GM23338 (cell line): Measurements from ENCODE around the gene HDAC3. TPM values are rescaled to one million over a fixed set of nuclear protein-coding genes. Genes with fewer than 3 reads are reported as not detected.

Experiments
- ATAC-seq: fragments of 200-7000 bp; cut with Tn5 transposase; 3 replicates; pipeline ENCODE4 v1.9.1; 2020
- DNase-seq: peaks from one replicate; pipeline ENCODE4 v3.0.0-alpha.2; 2015; ENCODE audit warnings: low spot score
- H2AFZ ChIP-seq: fragments of 200-600 bp; sonication (generic); 2 replicates; pipeline ENCODE4 v1.8.0; 2016; ENCODE audit warnings: antibody characterized with exemption, mild to moderate bottlenecking, moderate library complexity
- H3F3A ChIP-seq: fragments of 200-600 bp; sonication (generic); replicated peaks from 2 replicates; pipeline ENCODE4 v1.8.0; 2017; ENCODE audit warnings: antibody characterized with exemption, mixed run types, low read depth
- H3K27ac ChIP-seq: fragments of 200-600 bp; sonication (generic); 2 replicates; pipeline ENCODE4 v1.6.1; 2016; ENCODE audit warnings: low read depth
- H3K27me3 ChIP-seq: fragments of 200-600 bp; sonication (generic); 2 replicates; pipeline ENCODE4 v1.8.0; 2016; ENCODE audit warnings: mild to moderate bottlenecking, mixed run types, moderate library complexity; ENCODE audit not compliant: insufficient read depth
- H3K36me3 ChIP-seq: fragments of 200-600 bp; sonication (generic); 2 replicates; pipeline ENCODE4 v1.8.0; 2016; ENCODE audit warnings: mild to moderate bottlenecking; ENCODE audit not compliant: insufficient read depth
- H3K4me1 ChIP-seq: fragments of 200-600 bp; sonication (generic); 2 replicates; pipeline ENCODE4 v1.8.0; 2016; ENCODE audit warnings: mild to moderate bottlenecking, moderate library complexity; ENCODE audit not compliant: insufficient read depth
- H3K4me2 ChIP-seq: fragments of 200-600 bp; sonication (generic); 2 replicates; pipeline ENCODE4 v1.7.1; 2017; ENCODE audit warnings: mixed run types
- H3K4me3 ChIP-seq: fragments of 200-600 bp; sonication (generic); 2 replicates; pipeline ENCODE4 v1.6.1; 2016; ENCODE audit warnings: mixed run types
- H3K79me2 ChIP-seq: fragments of 200-600 bp; sonication (generic); replicated peaks from 2 replicates; pipeline ENCODE4 v1.8.0; 2017; ENCODE audit warnings: mild to moderate bottlenecking; ENCODE audit not compliant: insufficient read depth
- H3K9me2 ChIP-seq: fragments of 200-600 bp; sonication (generic); 2 replicates; pipeline ENCODE4 v1.8.0; 2017; ENCODE audit not compliant: insufficient read depth
- H4K20me1 ChIP-seq: fragments of 200-600 bp; sonication (generic); replicated peaks from 2 replicates; pipeline ENCODE4 v1.8.0; 2017; ENCODE audit warnings: mild to moderate bottlenecking; ENCODE audit not compliant: insufficient read depth
- H3K27ac Mint-ChIP-seq: 2 replicates; pipeline ENCODE4 v1.8.0; 2020; ENCODE audit warnings: inconsistent platforms, mild to moderate bottlenecking, moderate library complexity, mixed read lengths
- H3K27me3 Mint-ChIP-seq: 3 replicates; pipeline ENCODE4 v1.8.0; 2022; ENCODE audit warnings: low read depth, mild to moderate bottlenecking, moderate library complexity, mixed read lengths, inconsistent platforms; ENCODE audit not compliant: insufficient read depth, poor library complexity
- H3K36me3 Mint-ChIP-seq: 3 replicates; pipeline ENCODE4 v1.8.0; 2021; ENCODE audit warnings: low read depth, mild to moderate bottlenecking, inconsistent platforms, moderate library complexity, mixed read lengths
- H3K4me1 Mint-ChIP-seq: 3 replicates; pipeline ENCODE4 v1.8.0; 2020; ENCODE audit warnings: mild to moderate bottlenecking, inconsistent platforms, mixed read lengths
- H3K4me3 Mint-ChIP-seq: 3 replicates; pipeline ENCODE4 v1.8.0; 2021; ENCODE audit warnings: moderate library complexity, mild to moderate bottlenecking, inconsistent platforms, mixed read lengths
- H3K9me3 Mint-ChIP-seq: 3 replicates; pipeline ENCODE4 v1.8.0; 2020; ENCODE audit warnings: moderate library complexity, mild to moderate bottlenecking, inconsistent platforms, mixed read lengths
- CTCF ChIP-seq, 2 experiments: fragments of 200-600 bp in 1 of 2; sonication (generic) in 1 of 2; conservative IDR thresholded peaks; 2 replicates each; pipeline versions ENCODE4 v1.5.1 to v1.6.1; 2016 to 2017; ENCODE audit warnings: antibody characterized with exemption in 2 of 2, low read depth in 2 of 2, mild to moderate bottlenecking in 2 of 2, moderate library complexity in 1 of 2
- ETS1 ChIP-seq: IDR thresholded peaks from 2 replicates; pipeline ENCODE4 v1.6.1; 2016; ENCODE audit warnings: antibody characterized with exemption
- EZH2phosphoT487 ChIP-seq: fragments of 200-600 bp; sonication (generic); IDR thresholded peaks from one replicate; pipeline ENCODE4 v1.8.1; 2018; ENCODE audit warnings: antibody characterized with exemption; ENCODE audit not compliant: unreplicated experiment
- JUNB ChIP-seq: IDR thresholded peaks from one replicate; pipeline ENCODE4 v1.6.1; 2016; ENCODE audit warnings: antibody characterized with exemption; ENCODE audit not compliant: unreplicated experiment
- NANOG ChIP-seq: IDR thresholded peaks from 2 replicates; pipeline ENCODE4 v1.6.1; 2016; ENCODE audit warnings: antibody characterized with exemption, borderline replicate concordance
- POLR2AphosphoS5 ChIP-seq: IDR thresholded peaks from 2 replicates; pipeline ENCODE4 v1.6.1; 2016; ENCODE audit warnings: antibody characterized with exemption, low read depth
- REST ChIP-seq: IDR thresholded peaks from one replicate; pipeline ENCODE4 v1.6.1; 2018; ENCODE audit warnings: antibody characterized with exemption; ENCODE audit not compliant: unreplicated experiment
- ZNF114 ChIP-seq: fragments of 250-450 bp; sonication (Bioruptor Pico); IDR thresholded peaks from 2 replicates; pipeline ENCODE4 v1.5.0; 2020; ENCODE audit warnings: mild to moderate bottlenecking, moderate library complexity
- ZNF331 ChIP-seq: fragments of 250-450 bp; sonication (Bioruptor Pico); IDR thresholded peaks from 2 replicates; pipeline ENCODE4 v1.5.0; 2020; ENCODE audit warnings: low read depth, mild to moderate bottlenecking, moderate library complexity
- ZNF462 ChIP-seq: fragments of 250-450 bp; sonication (Bioruptor Pico); IDR thresholded peaks from 2 replicates; pipeline ENCODE4 v1.5.0; 2020; ENCODE audit warnings: mild to moderate bottlenecking, moderate library complexity
- polyA plus RNA-seq: library from polyadenylated mRNA; unstranded; fragments of >200 nt; fragmentation: Nextera tagmentation; extraction: Ambion mirVana; gene quantifications from 2 replicates; pipeline ENCODE4 v1.2.1, GENCODE V29; 2016
- total RNA-seq: library from RNA; depleted of rRNA; stranded (reverse); fragments of >200 nt; shearing (Covaris generic); gene quantifications from 2 replicates; pipeline ENCODE4 v1.2.3, GENCODE V29; 2014

The HDAC3 gene
- total and polyA plus RNA-seq, 2 experiments from 2014 or later, result 59.2 to 90.0 TPM

GRCh38 chr5:141657937-141658545 lies 21.4 kb upstream of the HDAC3 start (continued):
- no peak for TF ChIP-seq ZNF462 (CRISPR knock-in tag)
- TF ChIP-seq EZH2phosphoT487, result no peak

- no peak overlapping the region for H3K27ac ChIP-seq
- no peak for TF ChIP-seq ZNF114
- no peak for TF ChIP-seq JUNB
- TF ChIP-seq NANOG, result no peak
- TF ChIP-seq CTCF (conservative IDR thresholded peaks at IDR 0.05; ENCODE audit: low read depth in 2 of 2), result no peak
- no peak for TF ChIP-seq REST
- no peak for TF ChIP-seq POLR2AphosphoS5
- no peak for TF ChIP-seq ETS1
- TF ChIP-seq ZNF331 (CRISPR knock-in tag), result no peak
- TF ChIP-seq EZH2phosphoT487, result no peak
Observed at GRCh38 chr5:141657404-141657803, 20.8 kb upstream of the HDAC3 start.

More at GRCh38 chr5:141657404-141657803, 20.8 kb upstream of the HDAC3 start:
- H3K4me1 Mint-ChIP-seq, result peaks cover 3% of the 10 kb centered on the region
- no peaks in the 10 kb centered on the region for H3K9me3 Mint-ChIP-seq
- Histone ChIP-seq H3K9me2 (no peaks in the 10 kb centered on the region), H3K4me3 (no peak overlapping the region), H3K4me2 (no peak overlapping the region), H2AFZ (no peak overlapping the region), H3K79me2 (no peaks in the 10 kb centered on the region), H3K36me3 (peaks cover 20% of the 10 kb centered on the region), H3F3A (peaks cover 3% of the 10 kb centered on the region; the same call in 1 of the 2 replicates), H3K4me1 (peaks cover 1% of the 10 kb centered on the region; the same call in 1 of the 2 replicates), H4K20me1 (no peaks in the 10 kb centered on the region; the same call in 1 of the 2 replicates), H3K27me3 (no peaks in the 10 kb centered on the region)
- ATAC-seq (no peak), DNase-seq (no peak)
- H3K27ac Mint-ChIP-seq, result no peak overlapping the region
- peaks cover 7% of the 10 kb centered on the region for H3K27me3 Mint-ChIP-seq
- H3K4me3 Mint-ChIP-seq, result no peak overlapping the region
- H3K36me3 Mint-ChIP-seq, result peaks cover 73% of the 10 kb centered on the region
